Stomach smooth muscle (tissue), 2 donors: ENCODE measurements around the gene MAML3.
A peak's percentile ranks its signal among the peaks of the same experiment; 100 is the strongest.

Source experiments
- H3K27ac ChIP-seq: one replicate; pipeline ENCODE4 v1.7.0; 2013; ENCODE audit warnings: mild to moderate bottlenecking, low read length, inconsistent platforms
- H3K27me3 ChIP-seq, 2 donors: one replicate each; pipeline ENCODE4 v1.7.0; 2013; ENCODE audit warnings: low read length in 2 of 2; ENCODE audit not compliant: insufficient read depth in 2 of 2, control insufficient read depth in 1 of 2
- H3K36me3 ChIP-seq, 2 donors: one replicate each; pipeline ENCODE4 v1.7.0; 2013; ENCODE audit warnings: low read length in 2 of 2; ENCODE audit not compliant: control insufficient read depth in 2 of 2, insufficient read depth in 2 of 2
- H3K4me1 ChIP-seq: one replicate; pipeline ENCODE4 v1.7.0; 2013; ENCODE audit warnings: low read length; ENCODE audit not compliant: control insufficient read depth, insufficient read depth
- H3K4me3 ChIP-seq, 2 donors: one replicate each; pipeline ENCODE4 v1.7.0; 2013; ENCODE audit warnings: low read length in 2 of 2
- H3K9ac ChIP-seq, 2 donors: one replicate each; pipeline ENCODE4 v1.7.0; 2013; ENCODE audit warnings: low read length in 2 of 2, mild to moderate bottlenecking in 1 of 2
- H3K9me3 ChIP-seq, 2 donors: one replicate each; pipeline ENCODE4 v1.7.0; 2013; ENCODE audit warnings: low read length in 2 of 2; ENCODE audit not compliant: control insufficient read depth in 2 of 2
- donor health status: healthy.
- donor health status: Pancreatic carcinoma.

The MAML3 gene

GRCh38 chr4:139753686-139754085, 400.3 kb downstream of the MAML3 start:
- H3K9me3 ChIP-seq = no peaks in the 10 kb centered on the region
- H3K4me1 ChIP-seq = no peaks in the 10 kb centered on the region
- H3K36me3 ChIP-seq = no peaks in the 10 kb centered on the region
- H3K9ac ChIP-seq = no peak overlapping the region
- H3K27me3 ChIP-seq = no peaks in the 10 kb centered on the region
- H3K27ac ChIP-seq = no peak overlapping the region
- H3K4me3 ChIP-seq = no peak overlapping the region

DNA sequence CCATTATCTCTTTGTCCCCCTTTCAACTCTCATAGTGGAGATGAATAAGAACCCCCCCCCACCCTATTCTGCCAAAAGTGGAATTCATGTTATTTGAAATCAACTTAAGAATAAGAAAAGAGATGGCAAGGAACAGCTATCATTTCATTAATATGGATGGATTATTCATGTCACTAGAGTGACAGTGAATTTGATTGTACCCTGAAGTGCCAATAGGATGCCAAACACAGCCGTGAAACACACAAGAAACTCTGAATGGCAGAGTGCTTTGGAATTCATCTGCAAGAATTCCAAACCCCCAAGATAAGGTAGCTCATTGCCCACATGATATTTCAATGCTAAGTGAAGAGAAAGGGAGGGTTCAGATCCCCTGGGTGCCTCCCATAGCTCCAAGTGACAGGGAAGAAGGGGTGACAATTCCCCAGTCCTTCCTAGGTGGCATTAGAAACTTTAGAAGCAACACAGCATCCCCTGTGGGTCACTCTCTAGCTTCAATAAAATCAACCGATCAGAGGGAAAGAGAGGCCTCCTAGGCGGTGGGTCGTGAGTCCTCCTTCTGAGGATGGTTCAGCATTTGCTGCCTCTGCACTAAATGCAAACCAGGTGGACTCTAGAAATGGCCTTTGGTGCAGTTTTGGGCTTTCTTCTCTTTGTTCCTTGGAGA, 404.0 kb downstream of the MAML3 start:
- Histone ChIP-seq H3K27ac (no peak overlapping the region), H3K27me3 (no peaks in the 10 kb centered on the region), H3K36me3 (no peaks in the 10 kb centered on the region), H3K4me3 (no peak overlapping the region), H3K4me1 (no peaks in the 10 kb centered on the region), H3K9me3 (no peaks in the 10 kb centered on the region), H3K9ac (no peak overlapping the region)

DNA sequence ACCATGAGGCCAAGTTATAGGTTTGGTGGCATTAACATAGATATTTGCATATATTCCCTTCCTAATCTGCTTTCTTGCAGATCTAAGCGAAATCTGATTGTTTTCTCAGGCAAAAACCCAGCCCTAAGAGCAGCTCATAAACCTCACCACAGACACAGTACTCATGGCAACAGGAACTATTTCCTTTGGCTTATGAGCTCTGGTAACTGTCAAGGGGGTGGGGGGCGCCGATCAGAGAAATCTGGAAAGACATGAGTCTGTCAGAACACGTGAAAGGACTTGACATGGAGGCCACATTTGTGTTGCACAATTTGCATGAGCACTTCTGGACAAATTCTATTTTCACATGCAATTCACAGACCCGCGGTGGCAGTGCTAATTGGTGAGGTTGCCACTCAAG, 404.6 kb downstream of the MAML3 start:
- no peaks in the 10 kb centered on the region for H3K9me3 ChIP-seq

GRCh38 chr4:139746431-139747171, 407.4 kb downstream of the MAML3 start:
- H3K36me3 ChIP-seq = no peaks in the 10 kb centered on the region
- no peak overlapping the region for H3K9ac ChIP-seq
- H3K27ac ChIP-seq = no peak overlapping the region
- H3K4me3 ChIP-seq = no peak overlapping the region
- no peaks in the 10 kb centered on the region for H3K9me3 ChIP-seq
- no peaks in the 10 kb centered on the region for H3K27me3 ChIP-seq
- no peaks in the 10 kb centered on the region for H3K4me1 ChIP-seq

More for the DNA sequence above, 404.6 kb downstream of the MAML3 start:
- Histone ChIP-seq H3K4me3 (no peak overlapping the region), H3K9ac (no peak overlapping the region), H3K27ac (no peak overlapping the region), H3K27me3 (no peaks in the 10 kb centered on the region), H3K36me3 (no peaks in the 10 kb centered on the region), H3K4me1 (no peaks in the 10 kb centered on the region)

DNA sequence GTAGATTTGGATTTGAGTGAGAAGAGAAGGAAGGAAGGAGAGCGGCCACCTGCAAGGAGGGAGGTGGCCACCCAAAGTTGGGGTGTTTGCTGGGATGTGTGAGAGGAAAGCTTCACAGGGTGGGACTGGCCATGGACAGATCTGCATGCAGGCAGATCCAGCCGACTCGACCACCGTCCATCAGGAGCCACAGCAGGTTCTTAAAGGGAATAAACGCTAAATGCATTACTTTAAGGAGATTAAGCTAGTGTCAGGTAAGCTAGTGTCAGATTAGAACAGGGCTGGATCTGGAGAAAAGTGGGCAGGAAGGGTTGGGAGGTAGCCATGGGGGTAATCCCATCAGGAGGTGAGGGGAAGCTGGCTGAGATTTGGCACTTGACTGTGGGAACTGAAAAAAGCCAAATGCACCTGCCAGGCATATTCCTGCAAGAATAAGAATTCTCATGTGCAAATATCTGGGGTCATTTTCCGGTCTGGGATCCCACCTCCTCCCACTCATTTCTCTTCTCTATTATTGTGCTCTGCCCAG, 408.8 kb downstream of the MAML3 start:
- no peak overlapping the region for H3K27ac ChIP-seq
- peaks cover 12% of the 10 kb centered on the region for H3K4me1 ChIP-seq
- H3K9ac ChIP-seq = no peak overlapping the region
- no peak overlapping the region for H3K4me3 ChIP-seq
- H3K9me3 ChIP-seq = no peaks in the 10 kb centered on the region
- no peaks in the 10 kb centered on the region for H3K36me3 ChIP-seq
- H3K27me3 ChIP-seq = no peaks in the 10 kb centered on the region

- H3K27ac ChIP-seq = no peak overlapping the region
- no peaks in the 10 kb centered on the region for H3K27me3 ChIP-seq
- no peak overlapping the region for H3K4me3 ChIP-seq
- no peaks in the 10 kb centered on the region for H3K36me3 ChIP-seq
- H3K9ac ChIP-seq = no peak overlapping the region
- no peaks in the 10 kb centered on the region for H3K9me3 ChIP-seq
- peaks cover 17% of the 10 kb centered on the region for H3K4me1 ChIP-seq
Observed at GRCh38 chr4:139744232-139744631, 409.8 kb downstream of the MAML3 start.

- Histone ChIP-seq H3K9ac (no peak overlapping the region), H3K4me1 (peaks cover 17% of the 10 kb centered on the region), H3K27me3 (no peaks in the 10 kb centered on the region), H3K4me3 (no peak overlapping the region), H3K27ac (no peak overlapping the region), H3K9me3 (no peaks in the 10 kb centered on the region), H3K36me3 (no peaks in the 10 kb centered on the region)
Observed at GRCh38 chr4:139743027-139743426, 411.0 kb downstream of the MAML3 start.

- H3K4me3 ChIP-seq = peak overlapping the region in 1 of 2 donors; percentile 49
- H3K4me1 ChIP-seq = peaks cover 19% of the 10 kb centered on the region
- H3K36me3 ChIP-seq = no peaks in the 10 kb centered on the region
- H3K27me3 ChIP-seq = no peaks in the 10 kb centered on the region
- H3K9me3 ChIP-seq = no peaks in the 10 kb centered on the region
- peak overlapping the region; percentile 12 to 47 for H3K9ac ChIP-seq
- H3K27ac ChIP-seq = peak overlapping the region; percentile 88
Observed at GRCh38 chr4:139740531-139741041, 413.4 kb downstream of the MAML3 start.

DNA sequence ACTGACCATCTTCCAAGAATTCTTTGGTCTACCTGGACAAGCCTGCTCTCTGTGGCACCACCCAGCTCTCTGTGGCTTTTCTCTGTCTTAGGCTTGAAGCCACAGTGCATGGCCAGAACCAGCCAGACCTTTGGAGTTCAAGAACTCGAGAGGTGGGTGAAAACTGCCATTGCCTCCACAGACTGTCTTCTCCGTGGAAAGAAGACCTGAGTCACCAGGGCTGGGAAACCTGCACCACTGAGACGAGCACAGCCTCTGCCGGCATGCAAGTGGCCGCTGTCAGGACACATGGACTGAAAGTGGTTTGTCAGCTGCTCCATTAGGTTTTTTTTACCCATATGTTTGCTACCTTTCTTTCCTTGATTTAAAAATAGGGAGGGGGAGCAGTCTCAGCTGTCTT, 413.9 kb downstream of the MAML3 start:
- Histone ChIP-seq H3K36me3 (no peaks in the 10 kb centered on the region), H3K4me3 (peak overlapping the region in 1 of 2 donors; percentile 49), H3K27ac (peak overlapping the region; percentile 88), H3K4me1 (peaks cover 20% of the 10 kb centered on the region), H3K9ac (peak overlapping the region; percentile 12 to 47), H3K9me3 (no peaks in the 10 kb centered on the region), H3K27me3 (no peaks in the 10 kb centered on the region)

DNA sequence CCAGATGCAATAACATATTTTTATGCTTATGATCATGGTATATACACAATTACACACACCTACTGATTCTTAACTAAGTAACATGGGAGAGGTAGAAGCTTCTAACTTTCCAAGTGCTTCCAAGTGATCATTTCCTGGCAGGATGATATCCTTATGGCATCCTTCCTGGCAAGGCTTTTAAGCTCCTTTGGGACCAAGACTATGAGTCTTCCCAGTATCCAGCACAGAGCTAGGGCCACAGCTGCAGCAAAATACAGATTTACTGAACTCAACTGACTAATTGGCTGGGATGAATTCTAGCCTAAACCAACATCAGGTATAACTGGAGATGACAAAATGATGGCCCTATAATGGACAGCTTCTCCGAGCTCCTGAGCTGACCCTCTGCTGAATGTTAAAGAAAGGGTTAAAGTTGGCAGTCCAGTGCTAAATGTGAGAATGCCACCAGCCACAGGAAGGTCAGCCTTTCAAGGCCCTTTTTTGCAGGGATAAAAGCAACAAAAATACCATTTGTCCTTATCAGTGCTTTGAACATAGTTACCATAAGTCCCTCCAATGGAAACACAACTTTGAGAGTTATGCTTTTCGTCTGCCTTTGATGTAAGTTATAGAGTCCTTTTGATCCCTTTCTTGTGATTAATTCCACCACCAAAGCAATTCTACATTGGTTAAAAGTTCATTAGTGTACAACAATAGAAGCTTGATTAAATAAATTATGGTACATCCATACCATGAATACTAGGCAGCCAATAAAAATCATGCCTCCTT, 415.0 kb downstream of the MAML3 start:
- no peaks in the 10 kb centered on the region for H3K9me3 ChIP-seq
- H3K36me3 ChIP-seq = no peaks in the 10 kb centered on the region
- H3K4me3 ChIP-seq = no peak overlapping the region
- H3K27ac ChIP-seq = no peak overlapping the region
- no peak overlapping the region for H3K9ac ChIP-seq
- peaks cover 27% of the 10 kb centered on the region for H3K4me1 ChIP-seq
- no peaks in the 10 kb centered on the region for H3K27me3 ChIP-seq
